Cortex of kidney (tissue), 1 donor: ENCODE measurements around the gene RCSD1.
"Not testable (repeated sequence)": the region's sequence is repeated elsewhere in the genome, so short reads cannot be mapped to it uniquely, and the experiment has no call there.

Experiments
- DNase-seq: peaks from one replicate; lab custom pipeline; 2025; lab: John Stamatoyannopoulos, UW

RCSD1 gene

GRCh38 chr1:167717351-167717750, 87.3 kb downstream of the RCSD1 start:
- DNase-seq, result no peak

GRCh38 chr1:167718914-167719691, 89.1 kb downstream of the RCSD1 start:
- DNase-seq, result no peak

DNA sequence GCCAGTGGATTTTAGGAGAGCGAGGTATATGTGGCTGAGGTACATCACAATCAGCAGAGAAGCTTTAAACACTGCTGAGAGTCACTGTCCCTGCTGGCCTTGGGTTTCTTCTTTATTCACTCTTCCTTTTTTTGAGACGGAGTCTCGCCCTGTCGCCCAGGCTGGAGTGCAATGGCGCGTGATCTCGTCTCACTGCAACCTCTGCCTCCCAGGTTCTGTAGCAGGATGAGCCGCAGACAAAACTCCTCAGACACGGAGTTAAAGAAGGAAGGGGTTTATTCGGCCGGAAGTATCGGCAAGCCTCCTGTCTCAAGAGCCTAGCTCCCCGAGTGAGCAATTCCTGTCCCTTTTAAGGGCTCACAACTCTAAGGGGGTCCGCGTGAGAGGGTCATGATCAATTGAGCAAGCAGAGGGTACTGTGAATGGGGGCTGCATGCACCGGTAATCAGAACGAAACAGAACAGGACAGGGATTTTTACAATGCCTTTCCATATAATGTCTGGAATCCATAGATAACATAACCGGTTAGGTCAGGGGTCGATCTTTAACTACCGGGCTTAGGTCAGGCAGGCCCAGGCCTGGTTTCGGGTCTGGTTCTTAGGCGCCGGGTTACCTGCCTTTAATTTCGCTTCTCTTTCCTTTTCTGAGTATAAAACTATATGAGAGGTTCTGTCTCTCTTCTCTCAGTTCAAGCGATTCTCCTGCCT, 89.8 kb downstream of the RCSD1 start:
- not testable (repeated sequence) for DNase-seq

DNA sequence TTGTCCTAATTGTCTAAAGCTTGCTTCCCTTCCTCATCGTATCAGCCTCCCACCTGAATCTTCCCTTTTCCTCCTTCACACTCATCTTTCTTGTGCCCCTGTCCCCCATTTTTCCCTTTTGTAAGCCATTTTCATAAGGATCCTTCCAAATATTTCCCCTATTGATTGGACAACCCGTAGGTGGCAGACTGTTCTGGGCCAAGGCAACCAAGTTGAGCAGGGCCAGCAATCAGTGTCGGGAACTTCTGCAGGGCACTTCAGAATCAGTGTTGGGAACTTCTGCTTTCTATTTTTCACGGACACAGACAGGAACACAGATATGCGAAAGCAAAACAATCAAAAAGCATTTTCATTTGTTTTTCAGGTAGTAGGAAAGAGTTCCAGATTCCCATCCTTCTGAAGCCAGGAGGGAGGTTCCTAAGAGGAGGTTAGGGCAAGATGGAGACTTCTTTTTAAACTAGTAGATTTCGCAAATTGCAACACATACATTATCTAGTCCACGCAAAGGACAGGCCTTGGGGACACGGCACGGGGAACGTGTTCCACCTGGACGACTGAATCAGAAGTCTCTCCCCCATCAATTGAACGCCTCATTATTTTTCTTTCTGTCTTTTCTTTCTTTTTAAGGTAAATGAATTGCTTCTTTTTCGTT, 91.1 kb downstream of the RCSD1 start:
- DNase-seq, result no peak

GRCh38 chr1:167721617-167722151, 91.7 kb downstream of the RCSD1 start, which contains the start of gene MPZL1:
Gene MPZL1 (plus strand): TSS chr1:167721982. CDS start chr1:167722152, 170 bp downstream.
- peak; percentile 54 for DNase-seq

DNA sequence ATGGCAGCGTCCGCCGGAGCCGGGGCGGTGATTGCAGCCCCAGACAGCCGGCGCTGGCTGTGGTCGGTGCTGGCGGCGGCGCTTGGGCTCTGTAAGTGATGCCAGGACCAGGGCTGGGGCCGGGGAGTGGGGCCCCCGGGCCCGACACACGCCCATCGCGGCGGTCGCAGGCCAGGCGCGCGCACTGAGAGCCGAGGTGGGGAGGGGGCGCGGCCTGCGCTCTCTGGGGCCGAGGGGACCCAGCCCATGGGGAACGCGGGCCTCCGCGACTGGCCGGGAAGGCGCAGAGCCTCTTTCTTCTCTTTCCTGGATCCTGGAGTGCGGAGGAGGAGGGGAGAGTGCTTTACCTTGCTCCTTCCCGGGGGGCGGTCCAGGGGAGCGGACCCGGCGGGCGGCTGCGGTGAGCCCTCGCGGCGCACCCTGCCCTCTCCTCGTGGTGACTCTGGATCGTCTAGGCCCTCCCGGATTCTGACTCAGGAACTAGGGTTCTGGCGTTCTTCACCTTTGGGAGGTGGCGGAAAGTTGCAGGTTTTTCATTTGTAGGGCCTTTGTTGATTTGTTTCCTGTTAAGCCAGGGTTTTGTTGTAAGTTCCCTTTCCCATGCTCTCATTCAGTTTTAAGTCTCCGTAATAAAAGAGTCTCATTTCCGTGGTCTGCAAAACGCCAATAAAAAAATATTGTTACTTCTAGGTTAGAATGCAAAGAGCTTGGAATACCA, 92.3 kb downstream of the RCSD1 start:
- DNase-seq, result no peak

- DNase-seq, result no peak
Measured at GRCh38 chr1:167722870-167723251, 92.8 kb downstream of the RCSD1 start.

- no peak for DNase-seq
Measured at GRCh38 chr1:167723707-167724323, 93.8 kb downstream of the RCSD1 start.

GRCh38 chr1:167726008-167726407, 96.0 kb downstream of the RCSD1 start:
- no peak for DNase-seq

DNA sequence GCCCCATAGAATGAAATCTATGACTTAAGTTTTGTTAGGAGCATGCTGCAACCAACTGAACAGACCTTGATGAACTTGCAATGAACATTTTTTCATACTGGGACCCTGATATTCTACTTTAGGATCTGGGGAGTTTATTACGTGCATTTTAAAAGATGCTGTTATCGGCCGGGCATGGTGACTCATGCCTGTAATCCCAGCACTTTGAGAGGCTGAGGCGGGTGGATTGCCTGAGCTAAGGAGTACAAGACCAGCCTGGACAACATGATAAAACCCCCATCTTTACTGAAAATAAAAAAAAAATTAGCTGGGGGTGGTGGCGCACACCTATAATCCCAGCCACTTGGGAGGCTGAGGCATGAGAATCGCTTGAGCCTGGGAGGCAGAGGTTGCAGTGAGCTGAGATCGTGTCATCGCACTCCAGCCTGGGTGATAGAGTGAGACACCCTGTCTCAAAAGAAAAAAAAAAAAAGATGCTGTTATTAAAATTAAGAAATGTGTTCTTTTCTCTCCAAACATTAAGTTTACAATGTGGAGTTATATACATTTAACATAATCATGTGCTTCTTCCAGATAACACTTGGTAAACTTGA, 98.9 kb downstream of the RCSD1 start:
- no peak for DNase-seq

GRCh38 chr1:167734227-167734626, 104.2 kb downstream of the RCSD1 start:
- DNase-seq, result no peak

GRCh38 chr1:167734841-167735240, 104.8 kb downstream of the RCSD1 start:
- no peak for DNase-seq

GRCh38 chr1:167737169-167737568, 107.1 kb downstream of the RCSD1 start:
- DNase-seq, result no peak

DNA sequence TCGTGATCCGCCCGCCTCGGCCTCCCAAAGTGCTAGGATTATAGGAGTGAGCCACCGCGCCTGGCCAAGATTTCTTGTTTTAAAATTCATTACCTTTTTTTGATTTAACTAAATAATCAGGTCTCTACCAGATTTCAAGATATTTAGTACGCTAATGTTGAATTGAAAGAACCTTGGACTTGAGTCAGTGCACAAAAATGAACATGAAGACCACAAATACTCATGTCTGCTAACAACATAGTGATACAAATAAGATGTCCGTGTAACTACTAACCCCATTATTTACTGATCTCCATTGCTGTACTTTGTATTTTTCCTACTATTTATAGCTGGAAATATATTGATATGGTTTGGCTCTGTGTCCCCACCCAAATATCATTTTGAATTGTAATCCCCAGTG, 108.1 kb downstream of the RCSD1 start:
- DNase-seq, result no peak

GRCh38 chr1:167739752-167740151, 109.7 kb downstream of the RCSD1 start:
- no peak for DNase-seq

DNA sequence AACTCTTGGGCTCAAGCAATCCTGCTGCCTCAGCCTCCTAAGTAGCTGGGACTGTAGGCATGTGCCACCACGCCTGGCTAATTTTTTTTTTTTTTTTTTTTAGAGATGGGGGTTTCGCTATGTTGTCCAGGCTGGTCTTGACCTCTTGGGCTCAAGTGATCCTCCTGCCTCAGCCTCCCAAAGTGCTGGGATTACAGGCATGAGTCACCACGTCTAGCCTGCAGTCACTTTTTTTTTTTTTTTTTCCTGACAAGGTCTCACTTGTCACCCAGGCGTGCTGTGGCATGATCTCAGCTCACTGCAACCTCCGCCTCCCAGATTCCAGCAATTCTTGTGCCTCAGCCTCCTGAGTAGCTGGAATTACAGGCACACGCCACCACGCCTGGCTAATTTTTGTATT, 111.1 kb downstream of the RCSD1 start:
- DNase-seq, result not testable (repeated sequence)

DNA sequence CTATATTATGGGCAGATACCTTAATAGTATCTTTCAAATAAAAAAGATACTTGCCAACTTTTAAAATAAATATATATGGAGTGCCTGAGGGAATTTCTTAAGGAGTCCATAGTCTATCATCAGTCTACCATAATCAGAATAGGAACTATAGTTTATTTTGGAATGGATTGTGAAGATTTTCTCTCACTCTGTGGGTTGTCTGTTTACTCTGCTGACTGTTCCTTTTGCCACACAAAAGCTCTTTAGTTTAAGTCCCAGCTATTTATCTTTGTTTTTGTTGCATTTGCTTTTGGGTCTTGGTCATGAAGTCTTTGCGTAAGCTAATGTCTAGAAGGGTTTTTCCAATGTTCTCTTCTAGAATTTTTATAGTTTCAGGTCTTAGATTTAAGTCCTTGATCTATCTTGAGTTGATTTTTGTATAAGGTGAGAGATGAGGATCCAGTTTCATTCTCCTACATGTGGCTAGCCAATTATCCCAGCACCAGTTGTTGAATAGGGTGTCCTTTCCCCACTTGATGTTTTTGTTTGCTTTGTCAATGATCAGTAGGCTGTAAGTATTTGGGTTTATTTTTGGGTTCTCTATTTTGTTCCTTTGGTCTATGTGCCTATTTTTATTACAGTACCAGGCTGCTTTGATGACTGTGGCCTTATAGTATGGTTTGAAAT, 112.5 kb downstream of the RCSD1 start:
- DNase-seq, result not testable (repeated sequence)

DNA sequence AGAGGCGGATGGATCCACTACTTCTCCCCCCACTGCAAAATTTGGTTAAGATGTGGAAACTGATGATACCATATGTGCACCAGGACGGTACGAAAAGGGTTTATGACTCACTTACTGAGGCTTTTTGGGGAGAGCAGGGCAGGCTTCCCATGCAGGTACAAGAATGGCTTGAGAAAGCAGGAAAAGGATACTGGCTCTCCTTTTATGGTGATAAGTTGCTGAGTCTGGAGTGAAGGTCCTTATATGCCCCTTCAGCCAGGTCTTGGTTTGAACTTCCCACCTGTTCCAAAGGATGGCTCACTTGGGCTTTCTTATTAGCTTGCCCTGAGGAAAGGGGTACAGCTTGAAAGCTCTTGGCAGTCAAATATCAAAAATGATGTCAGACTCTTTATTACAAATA, 114.9 kb downstream of the RCSD1 start:
- DNase-seq, result no peak

DNA sequence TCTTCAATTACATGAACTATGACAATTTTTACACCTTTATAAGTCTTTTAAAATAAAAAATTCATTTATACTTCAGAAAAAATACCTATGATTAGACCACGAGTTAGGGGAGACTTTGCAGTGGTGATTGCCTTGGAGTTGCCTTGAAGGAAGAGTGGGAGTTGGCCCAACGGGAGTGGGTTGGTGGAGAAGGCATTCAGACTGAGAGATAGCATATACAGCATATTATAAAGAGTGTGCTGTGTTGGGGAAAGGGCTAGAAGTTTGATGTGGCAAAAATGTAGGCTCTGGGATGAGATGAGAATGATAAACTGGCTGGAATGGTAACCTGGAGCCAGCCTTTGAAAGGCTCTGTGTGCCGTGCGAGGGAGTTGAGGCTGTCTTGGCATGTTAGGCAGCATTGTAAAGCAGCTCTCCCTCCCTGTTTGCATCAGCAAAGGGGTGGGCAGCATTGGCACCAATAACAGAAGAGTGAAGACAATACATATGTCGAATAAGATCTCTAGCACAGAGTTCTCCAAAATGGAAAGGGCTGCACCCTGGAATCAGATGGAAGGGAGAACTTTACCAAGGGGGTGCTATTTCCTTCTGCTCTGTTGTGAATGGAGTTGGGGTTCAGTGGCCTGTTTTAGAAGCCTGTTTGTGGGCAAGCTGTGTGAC, 116.1 kb downstream of the RCSD1 start:
- DNase-seq, result no peak
